Neural progenitor cell (in vitro differentiated cells): ENCODE results near the gene NUP133. TPM values are rescaled to one million over a fixed set of nuclear protein-coding genes. Genes with fewer than 3 reads are reported as not detected.

ENCODE experiments used
- DNase-seq: peaks from one replicate; pipeline ENCODE4 v3.0.0-alpha.2; 2016; ENCODE audit warnings: low spot score
- H2AFZ ChIP-seq: fragments of 200-600 bp; sonication (generic); replicated peaks from 2 replicates; pipeline ENCODE4 v1.6.1; 2016; ENCODE audit warnings: antibody characterized with exemption
- H3F3A ChIP-seq: fragments of 200-600 bp; sonication (generic); 2 replicates; pipeline ENCODE4 v1.6.1; 2016; ENCODE audit warnings: antibody characterized with exemption, low read depth
- H3K27ac ChIP-seq: fragments of 200-600 bp; sonication (generic); 2 replicates; pipeline ENCODE4 v1.5.1; 2016; ENCODE audit warnings: mild to moderate bottlenecking
- H3K27me3 ChIP-seq: fragments of 200-600 bp; sonication (generic); 2 replicates; pipeline ENCODE4 v1.6.1; 2016; ENCODE audit warnings: mild to moderate bottlenecking, moderate library complexity
- H3K36me3 ChIP-seq: fragments of 200-600 bp; sonication (generic); 2 replicates; pipeline ENCODE4 v1.5.1; 2016
- H3K4me1 ChIP-seq: fragments of 200-600 bp; sonication (generic); 2 replicates; pipeline ENCODE4 v1.6.1; 2016; ENCODE audit warnings: mixed run types
- H3K4me2 ChIP-seq: fragments of 200-600 bp; sonication (generic); 2 replicates; pipeline ENCODE4 v1.6.1; 2016
- H3K4me3 ChIP-seq: fragments of 200-600 bp; sonication (generic); 2 replicates; pipeline ENCODE4 v1.5.1; 2016
- H3K79me2 ChIP-seq: fragments of 200-600 bp; sonication (generic); 2 replicates; pipeline ENCODE4 v1.6.1; 2016; ENCODE audit warnings: low read depth
- H3K9ac ChIP-seq: fragments of 200-600 bp; sonication (generic); 2 replicates; pipeline ENCODE4 v1.6.1; 2016
- H3K9me3 ChIP-seq: fragments of 200-600 bp; sonication (generic); 2 replicates; pipeline ENCODE4 v1.5.1; 2016; ENCODE audit warnings: low read depth
- H4K20me1 ChIP-seq: fragments of 200-600 bp; sonication (generic); 2 replicates; pipeline ENCODE4 v1.6.1; 2016; ENCODE audit warnings: low read depth
- H3K27ac Mint-ChIP-seq: 3 replicates; pipeline ENCODE4 v1.8.0; 2021; ENCODE audit warnings: mixed read lengths
- H3K27me3 Mint-ChIP-seq: 2 replicates; pipeline ENCODE4 v1.8.0; 2022; ENCODE audit warnings: low read depth, mild to moderate bottlenecking, inconsistent platforms, moderate library complexity, mixed read lengths; ENCODE audit not compliant: insufficient read depth
- H3K36me3 Mint-ChIP-seq: 3 replicates; pipeline ENCODE4 v1.8.0; 2021; ENCODE audit warnings: mixed read lengths
- H3K4me1 Mint-ChIP-seq: 3 replicates; pipeline ENCODE4 v1.8.0; 2021; ENCODE audit warnings: mixed read lengths
- H3K4me3 Mint-ChIP-seq: 3 replicates; pipeline ENCODE4 v1.8.0; 2021; ENCODE audit warnings: mild to moderate bottlenecking, moderate library complexity, mixed read lengths
- H3K9me3 Mint-ChIP-seq: 3 replicates; pipeline ENCODE4 v1.8.0; 2020; ENCODE audit warnings: mixed read lengths
- EZH2 ChIP-seq: fragments of 200-600 bp; sonication (generic); IDR thresholded peaks from 2 replicates; pipeline ENCODE4 v1.6.1; 2017; ENCODE audit warnings: antibody characterized with exemption, mild to moderate bottlenecking, moderate library complexity
- EZH2phosphoT487 ChIP-seq: fragments of 200-600 bp; sonication (generic); IDR thresholded peaks from 2 replicates; pipeline ENCODE4 v1.6.1; 2017; ENCODE audit warnings: antibody characterized with exemption
- total RNA-seq: library from RNA; depleted of rRNA; stranded (reverse); fragments of >200 nt; gene quantifications from 2 replicates; pipeline ENCODE4 v1.2.3, GENCODE V29; 2015; ENCODE audit warnings: low replicate concordance
- TF ChIP-seq, protein P1 (sequence below): fragments of 200-600 bp; sonication (generic); IDR thresholded peaks from 2 replicates; pipeline ENCODE4 v1.5.1; 2017; ENCODE audit warnings: antibody characterized with exemption, mild to moderate bottlenecking

Gene NUP133
- total RNA-seq, 1 donor from 2014 or later: 89.3 TPM

DNA sequence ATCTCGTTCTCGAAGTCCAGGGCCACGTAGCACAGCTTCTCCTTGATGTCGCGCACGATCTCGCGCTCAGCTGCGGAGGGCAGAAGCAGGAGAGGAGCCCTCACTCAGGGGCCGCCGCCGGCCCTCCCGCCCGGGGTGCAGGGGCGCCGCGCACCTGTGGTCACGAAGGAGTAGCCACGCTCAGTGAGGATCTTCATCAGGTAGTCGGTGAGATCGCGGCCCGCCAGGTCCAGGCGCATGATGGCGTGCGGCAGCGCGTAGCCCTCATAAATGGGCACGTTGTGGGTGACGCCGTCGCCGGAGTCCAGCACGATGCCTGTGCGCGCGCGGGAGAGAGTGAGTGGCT is 76.1 kb downstream of the NUP133 start:
- Mint-ChIP-seq H3K27me3 (peaks cover 44% of the 10 kb centered on the region), H3K36me3 (no peaks in the 10 kb centered on the region), H3K27ac (no peak overlapping the region), H3K4me1 (peaks cover 14% of the 10 kb centered on the region), H3K9me3 (peaks cover 6% of the 10 kb centered on the region), H3K4me3 (peak overlapping the region; percentile 79)
- Histone ChIP-seq H3K4me1 (peaks cover 3% of the 10 kb centered on the region), H3K27ac (no peak overlapping the region), H3K4me2 (no peak overlapping the region), H3K79me2 (no peaks in the 10 kb centered on the region), H4K20me1 (peaks cover 29% of the 10 kb centered on the region), H3K9ac (no peak overlapping the region), H3F3A (peaks cover 7% of the 10 kb centered on the region), H3K4me3 (no peak overlapping the region), H2AFZ (no peak overlapping the region), H3K27me3 (peaks cover 68% of the 10 kb centered on the region), H3K9me3 (no peaks in the 10 kb centered on the region), H3K36me3 (no peaks in the 10 kb centered on the region)
- TF ChIP-seq, protein P1, sequence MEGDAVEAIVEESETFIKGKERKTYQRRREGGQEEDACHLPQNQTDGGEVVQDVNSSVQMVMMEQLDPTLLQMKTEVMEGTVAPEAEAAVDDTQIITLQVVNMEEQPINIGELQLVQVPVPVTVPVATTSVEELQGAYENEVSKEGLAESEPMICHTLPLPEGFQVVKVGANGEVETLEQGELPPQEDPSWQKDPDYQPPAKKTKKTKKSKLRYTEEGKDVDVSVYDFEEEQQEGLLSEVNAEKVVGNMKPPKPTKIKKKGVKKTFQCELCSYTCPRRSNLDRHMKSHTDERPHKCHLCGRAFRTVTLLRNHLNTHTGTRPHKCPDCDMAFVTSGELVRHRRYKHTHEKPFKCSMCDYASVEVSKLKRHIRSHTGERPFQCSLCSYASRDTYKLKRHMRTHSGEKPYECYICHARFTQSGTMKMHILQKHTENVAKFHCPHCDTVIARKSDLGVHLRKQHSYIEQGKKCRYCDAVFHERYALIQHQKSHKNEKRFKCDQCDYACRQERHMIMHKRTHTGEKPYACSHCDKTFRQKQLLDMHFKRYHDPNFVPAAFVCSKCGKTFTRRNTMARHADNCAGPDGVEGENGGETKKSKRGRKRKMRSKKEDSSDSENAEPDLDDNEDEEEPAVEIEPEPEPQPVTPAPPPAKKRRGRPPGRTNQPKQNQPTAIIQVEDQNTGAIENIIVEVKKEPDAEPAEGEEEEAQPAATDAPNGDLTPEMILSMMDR: no peak
- TF ChIP-seq EZH2 (no peak), EZH2phosphoT487 (no peak)
- DNase-seq: no peak

DNA sequence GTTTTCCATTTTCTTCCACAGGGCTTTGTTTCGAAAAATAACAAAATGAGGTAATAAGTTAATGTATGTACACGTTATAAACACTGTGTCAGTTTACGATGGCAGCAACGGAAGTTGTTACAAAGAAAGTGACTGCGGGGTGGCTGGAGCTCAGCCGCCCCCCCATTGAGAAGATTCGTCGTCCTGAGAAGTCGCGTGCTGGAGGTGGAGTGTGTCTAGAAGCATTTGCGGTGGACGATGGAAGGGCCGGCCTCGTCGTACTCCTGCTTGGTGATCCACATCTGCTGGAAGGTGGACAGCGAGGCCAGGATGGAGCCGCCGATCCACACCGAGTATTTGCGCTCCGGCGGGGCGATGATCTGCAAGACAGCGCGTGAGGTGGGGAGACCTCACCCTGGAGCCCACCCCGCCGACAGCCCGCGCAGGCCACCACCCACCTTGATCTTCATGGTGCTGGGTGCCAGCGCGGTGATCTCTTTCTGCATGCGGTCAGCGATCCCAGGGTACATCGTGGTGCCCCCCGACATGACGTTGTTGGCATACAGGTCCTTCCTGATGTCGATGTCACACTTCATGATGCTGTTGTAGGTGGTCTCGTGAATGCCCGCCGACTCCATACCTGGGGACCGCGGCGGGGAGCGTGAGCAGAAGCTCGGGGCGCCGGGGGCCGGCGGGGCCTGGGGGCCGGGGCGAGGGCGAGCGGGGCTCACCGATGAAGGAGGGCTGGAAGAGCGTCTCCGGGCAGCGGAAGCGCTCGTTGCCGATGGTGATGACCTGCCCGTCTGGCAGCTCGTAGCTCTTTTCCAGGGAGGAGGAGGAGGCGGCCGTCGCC is 76.6 kb downstream of the NUP133 start:
- Mint-ChIP-seq H3K9me3 (peaks cover 6% of the 10 kb centered on the region), H3K27ac (no peak overlapping the region), H3K4me3 (peak overlapping the region; percentile 79), H3K27me3 (peaks cover 48% of the 10 kb centered on the region), H3K36me3 (no peaks in the 10 kb centered on the region), H3K4me1 (peaks cover 14% of the 10 kb centered on the region)
- DNase-seq: no peak
- Histone ChIP-seq H2AFZ (no peak overlapping the region), H3K4me3 (no peak overlapping the region), H3K9ac (no peak overlapping the region), H3K4me1 (peaks cover 3% of the 10 kb centered on the region), H3K27ac (no peak overlapping the region), H4K20me1 (peaks cover 27% of the 10 kb centered on the region), H3K36me3 (no peaks in the 10 kb centered on the region), H3K9me3 (no peaks in the 10 kb centered on the region), H3K4me2 (no peak overlapping the region), H3F3A (peaks cover 7% of the 10 kb centered on the region), H3K27me3 (peaks cover 68% of the 10 kb centered on the region), H3K79me2 (no peaks in the 10 kb centered on the region)
- TF ChIP-seq, protein P1: no peak
- no peak for TF ChIP-seq EZH2phosphoT487
- TF ChIP-seq EZH2: no peak

DNA sequence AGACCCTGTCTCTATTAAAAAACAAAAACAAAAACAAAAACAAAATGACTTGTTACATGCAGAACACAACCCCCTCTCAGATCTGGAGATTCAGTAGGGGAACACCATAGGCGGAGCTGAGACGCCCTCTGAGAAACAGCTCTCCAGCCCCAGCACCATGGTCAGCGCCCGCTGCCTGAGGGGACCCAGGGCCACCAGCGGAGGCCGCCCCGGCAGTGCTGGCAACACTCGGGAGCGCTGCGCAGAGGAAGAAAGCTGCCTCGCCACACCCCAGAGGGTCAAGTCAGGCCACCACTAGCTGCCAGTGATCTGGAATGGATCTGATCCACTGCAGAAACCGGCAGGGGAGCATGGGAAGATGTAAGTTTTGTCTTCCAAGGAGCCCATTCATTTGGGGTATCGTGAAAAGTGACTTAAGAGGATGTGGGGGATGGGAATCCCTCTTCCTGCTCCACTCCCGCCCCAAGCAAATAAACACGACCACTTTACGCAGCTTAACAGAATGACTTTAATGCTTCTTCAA is 77.3 kb downstream of the NUP133 start:
- Histone ChIP-seq H3K9ac (no peak overlapping the region), H3K9me3 (no peaks in the 10 kb centered on the region), H3K27me3 (peaks cover 64% of the 10 kb centered on the region), H4K20me1 (peaks cover 24% of the 10 kb centered on the region), H3K4me3 (no peak overlapping the region), H3F3A (peaks cover 5% of the 10 kb centered on the region), H3K27ac (no peak overlapping the region), H3K79me2 (no peaks in the 10 kb centered on the region), H3K4me1 (peaks cover 3% of the 10 kb centered on the region), H2AFZ (no peak overlapping the region), H3K4me2 (no peak overlapping the region), H3K36me3 (no peaks in the 10 kb centered on the region)
- Mint-ChIP-seq H3K4me1 (peaks cover 14% of the 10 kb centered on the region), H3K4me3 (peak overlapping the region; percentile 79), H3K36me3 (no peaks in the 10 kb centered on the region), H3K27ac (no peak overlapping the region), H3K27me3 (peaks cover 52% of the 10 kb centered on the region), H3K9me3 (peaks cover 6% of the 10 kb centered on the region)
- TF ChIP-seq EZH2phosphoT487 (no peak), EZH2 (no peak)
- TF ChIP-seq, protein P1: no peak
- peak; percentile 92 for DNase-seq
